SH-SY5Y (cell line): Measurements from ENCODE around the gene WRNIP1.

ENCODE experiments used
- GATA2 ChIP-seq: IDR thresholded peaks from 2 replicates; pipeline ENCODE4 v1.6.1; 2011; ENCODE audit warnings: mild to moderate bottlenecking, low read depth, low read length
- GATA3 ChIP-seq: IDR thresholded peaks from 2 replicates; pipeline ENCODE4 v1.6.1; 2011; ENCODE audit warnings: low read depth, mild to moderate bottlenecking, low read length, moderate library complexity

The WRNIP1 gene

GRCh38 chr6:2763876-2764540, 1.2 kb upstream of the WRNIP1 start:
- TF ChIP-seq GATA2, result no peak
- TF ChIP-seq GATA3, result no peak

GRCh38 chr6:2764610-2765165, 505 bp upstream of the WRNIP1 start:
- TF ChIP-seq GATA3, result no peak
- no peak for TF ChIP-seq GATA2

GRCh38 chr6:2765896-2766766, 938 bp downstream of the WRNIP1 start:
- TF ChIP-seq GATA3 (no peak), GATA2 (no peak)

- TF ChIP-seq GATA3 (no peak), GATA2 (no peak)
Observed at GRCh38 chr6:2766767-2767656, 1.8 kb downstream of the WRNIP1 start.

GRCh38 chr6:2767657-2768524, 2.7 kb downstream of the WRNIP1 start:
- TF ChIP-seq GATA3 (no peak), GATA2 (no peak)

- TF ChIP-seq GATA2 (no peak), GATA3 (no peak)
Observed at GRCh38 chr6:2768696-2769095, 3.5 kb downstream of the WRNIP1 start.

- no peak for TF ChIP-seq GATA2
- no peak for TF ChIP-seq GATA3
Observed at GRCh38 chr6:2770171-2770570, 5.0 kb downstream of the WRNIP1 start.

GRCh38 chr6:2771079-2771478, 5.9 kb downstream of the WRNIP1 start:
- TF ChIP-seq GATA3 (no peak), GATA2 (no peak)

- no peak for TF ChIP-seq GATA3
- no peak for TF ChIP-seq GATA2
Observed at GRCh38 chr6:2772840-2773239, 7.6 kb downstream of the WRNIP1 start.

- no peak for TF ChIP-seq GATA2
- TF ChIP-seq GATA3, result no peak
Observed at GRCh38 chr6:2773449-2773848, 8.3 kb downstream of the WRNIP1 start.

- no peak for TF ChIP-seq GATA3
- TF ChIP-seq GATA2, result no peak
Observed at GRCh38 chr6:2775003-2775402, 9.8 kb downstream of the WRNIP1 start.

GRCh38 chr6:2777249-2777648, 12.1 kb downstream of the WRNIP1 start:
- no peak for TF ChIP-seq GATA3
- no peak for TF ChIP-seq GATA2
